NCI-H1417 (cell line): ENCODE measurements around the gene EME1.
"Not testable (repeated sequence)": the region's sequence is repeated elsewhere in the genome, so short reads cannot be mapped to it uniquely, and the experiment has no call there.

Experiments used
- DNase-seq, 3 experiments: peaks; one replicate each; lab custom pipeline; 2025; lab: John Stamatoyannopoulos, UW

EME1 gene

DNA sequence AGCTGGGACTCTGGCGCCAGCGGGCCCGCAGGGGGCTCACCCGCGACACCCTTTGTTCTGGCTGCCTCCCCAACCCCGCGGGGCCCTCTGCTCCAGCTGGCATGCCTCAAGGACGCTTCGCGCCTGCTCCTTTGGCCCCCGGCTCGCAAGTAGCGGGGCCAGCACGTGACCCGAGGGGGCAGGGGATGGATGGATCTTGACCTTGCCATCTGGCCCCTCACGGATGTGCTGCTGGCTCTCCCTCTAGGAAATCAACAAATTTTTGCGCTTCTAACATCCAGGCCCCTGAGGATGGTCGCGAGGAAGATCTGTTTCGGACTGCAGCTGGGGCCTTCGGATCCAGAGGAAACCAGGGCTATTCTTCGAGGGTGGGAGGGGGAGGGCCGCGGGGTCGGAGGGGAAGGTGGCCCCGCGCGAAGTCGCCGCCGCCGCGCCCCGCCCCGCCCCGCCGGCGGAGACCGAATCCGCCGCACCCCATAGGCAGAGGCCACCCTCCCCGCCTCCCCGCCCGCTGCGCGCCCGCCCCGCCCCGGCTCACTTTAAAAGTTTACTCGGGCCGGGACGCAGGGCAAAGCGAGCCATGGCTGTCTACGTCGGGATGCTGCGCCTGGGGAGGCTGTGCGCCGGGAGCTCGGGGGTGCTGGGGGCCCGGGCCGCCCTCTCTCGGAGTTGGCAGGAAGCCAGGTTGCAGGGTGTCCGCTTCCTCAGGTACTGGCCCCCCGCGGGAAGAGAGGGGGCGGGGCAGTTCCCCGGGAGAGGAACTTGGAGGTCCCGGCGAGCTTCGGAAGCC, 52.8 kb downstream of the EME1 start, which contains the start of gene ACSF2:
TSS of gene ACSF2 (plus strand) at position 537 of the 790 bp plus-strand sequence. CDS start at position 581, 44 bp downstream.
- DNase-seq, result peak in 2 of 3 experiments; percentile 66 to 67

DNA sequence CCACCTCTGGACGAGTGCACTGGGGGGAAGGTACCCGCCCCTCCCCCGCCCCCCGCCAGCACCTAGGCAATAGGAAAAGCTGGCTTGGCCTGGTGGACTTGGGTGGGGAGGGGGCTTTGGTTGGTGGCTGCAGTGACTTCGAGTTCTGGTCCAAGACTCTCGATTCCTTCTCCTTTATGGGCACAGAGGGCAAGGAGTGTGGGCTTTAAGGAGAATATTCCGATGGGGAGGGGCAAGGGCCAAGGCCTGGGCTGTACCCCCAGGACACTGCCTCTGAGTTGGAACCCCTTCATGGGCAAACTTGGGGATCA, 53.4 kb downstream of the EME1 start:
- no peak for DNase-seq

DNA sequence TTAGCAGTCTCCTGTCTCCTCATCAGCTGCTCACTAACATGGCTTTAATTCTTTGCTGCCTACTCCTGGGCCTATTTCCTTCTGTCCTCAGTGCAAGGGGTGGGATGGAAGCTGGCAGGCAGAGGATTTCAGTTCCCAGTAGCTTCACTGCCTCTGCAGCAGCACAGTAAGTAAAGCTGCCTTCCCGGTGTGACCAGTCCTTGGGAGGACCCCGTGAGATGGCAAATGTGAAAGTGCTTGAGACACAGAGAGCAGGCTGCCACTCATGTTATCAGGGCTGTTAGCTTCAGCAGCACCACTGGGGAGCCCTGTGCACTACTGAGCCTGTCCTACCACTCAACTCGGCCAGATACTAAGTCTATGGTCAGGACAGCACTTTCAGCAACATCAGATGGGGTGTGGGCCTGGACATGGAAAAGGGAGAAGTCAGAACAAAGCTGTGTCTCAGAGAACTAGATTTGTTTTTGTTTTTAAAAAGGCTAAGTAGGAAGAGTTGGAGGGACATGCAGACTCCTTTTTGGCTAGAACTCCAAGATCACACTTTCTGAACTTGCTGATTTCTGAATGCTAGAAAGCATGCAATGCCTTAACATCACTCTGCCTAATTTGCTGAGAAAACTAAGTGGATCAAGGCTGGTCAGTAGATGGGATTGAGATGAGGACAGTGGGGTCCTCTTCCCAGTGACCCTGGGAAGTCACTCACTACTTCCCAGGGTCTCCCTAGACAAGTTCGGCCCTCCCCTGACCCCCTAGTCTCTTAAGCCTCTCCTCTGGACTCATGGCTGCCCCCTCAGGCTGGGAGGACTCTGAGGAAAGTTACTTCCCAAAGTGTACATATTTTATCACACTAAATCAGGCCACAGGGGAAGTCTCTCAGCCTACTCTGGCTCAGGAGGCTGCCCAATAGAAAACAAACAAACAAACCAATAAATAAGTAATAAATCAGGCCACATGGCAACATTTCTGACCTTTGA, 54.1 kb downstream of the EME1 start:
- DNase-seq, result peak in 2 of 3 experiments; percentile 35 to 36

DNA sequence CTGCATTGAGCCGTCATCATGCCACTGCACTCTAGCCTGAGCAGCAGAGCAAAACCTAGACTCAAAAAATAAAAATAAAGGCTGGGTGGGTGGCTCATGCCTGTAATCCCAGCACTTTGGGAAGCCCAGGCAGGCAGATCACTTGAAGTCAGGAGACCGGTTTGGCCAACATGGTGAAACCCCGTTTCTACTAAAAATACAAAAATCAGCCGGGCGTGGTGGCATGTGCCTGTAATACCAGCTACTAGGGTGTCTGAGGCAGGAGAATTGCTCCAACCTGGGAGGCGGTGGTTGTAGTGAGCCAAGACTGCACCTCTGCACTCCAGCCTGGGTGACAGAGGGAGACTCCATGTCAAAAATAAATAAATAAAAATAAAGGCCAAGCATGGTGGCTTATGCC, 55.1 kb downstream of the EME1 start:
- not testable (repeated sequence) for DNase-seq

DNA sequence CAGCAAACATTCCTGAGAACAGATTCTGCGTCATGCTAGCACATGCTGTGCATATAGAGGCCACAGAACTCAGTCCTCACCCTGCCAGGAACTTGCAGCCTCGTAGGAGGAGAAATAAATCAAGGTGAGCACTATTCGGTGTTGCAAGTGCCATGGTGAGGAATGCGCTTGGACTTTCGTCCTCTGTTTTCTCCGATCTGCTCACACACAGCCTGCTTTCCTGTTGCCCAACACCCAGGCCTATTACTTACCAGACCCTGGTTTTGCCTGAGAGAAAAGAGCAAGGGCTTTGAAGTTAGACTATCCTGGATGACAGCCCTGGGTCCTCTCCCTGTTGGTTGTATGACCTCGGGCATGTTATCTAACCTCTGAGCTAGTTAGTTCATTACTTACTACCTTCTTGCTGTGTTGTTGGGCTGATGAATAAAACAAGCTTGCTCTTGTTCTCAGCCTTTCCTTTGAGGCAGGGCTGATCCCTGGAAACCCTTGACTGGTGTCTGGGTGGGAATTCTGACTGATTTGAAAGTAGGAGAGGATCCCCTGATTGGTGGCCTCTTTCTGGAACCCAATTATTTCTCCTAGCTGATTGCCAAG, 55.9 kb downstream of the EME1 start:
- DNase-seq, result no peak

DNA sequence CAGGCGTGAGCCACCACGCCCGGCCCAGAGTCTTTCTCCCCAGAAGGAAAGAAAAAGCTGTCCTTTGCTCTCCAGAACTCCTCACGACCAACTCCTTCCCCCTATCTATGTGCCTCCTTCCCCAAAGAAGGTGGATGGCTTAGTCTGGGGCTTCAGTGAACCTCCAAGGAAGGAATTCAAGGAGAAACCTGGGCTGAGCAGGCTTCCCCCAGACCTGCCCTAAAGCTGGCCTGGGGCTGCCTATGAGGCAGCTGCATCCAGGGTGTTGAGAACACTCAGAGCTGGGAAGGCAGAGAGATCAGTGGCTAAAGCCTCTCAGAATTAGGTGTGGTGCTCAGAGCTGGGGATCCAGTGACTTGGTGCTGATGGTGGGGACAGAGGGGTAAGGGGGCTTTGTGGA, 56.8 kb downstream of the EME1 start:
- DNase-seq, result no peak
